D721Med (cell line): Measurements from ENCODE around the gene APOBEC3C.
"Not testable (repeated sequence)": the region's sequence is repeated elsewhere in the genome, so short reads cannot be mapped to it uniquely, and the experiment has no call there.

Experiments
- DNase-seq: peaks from one replicate; pipeline ENCODE4 v3.0.0; 2011; ENCODE audit warnings: low spot score; ENCODE audit not compliant: insufficient read length
- FAIRE-seq: peaks from 2 replicates; lab custom pipeline; 2011; peaks lifted over from hg19 to GRCh38; lab: Jason Lieb, UNC
- CTCF ChIP-seq: IDR thresholded peaks from 2 replicates; pipeline ENCODE4 v1.5.1; 2012; ENCODE audit warnings: mild to moderate bottlenecking, control low read depth; ENCODE audit not compliant: insufficient read depth; ENCODE audit errors: missing control alignments

Gene APOBEC3C

GRCh38 chr22:38973289-38974169, 40.5 kb upstream of the APOBEC3C start:
- FAIRE-seq = no peak
- DNase-seq = no peak
- TF ChIP-seq CTCF = peak; percentile 60

GRCh38 chr22:38974170-38974825, 39.8 kb upstream of the APOBEC3C start:
- FAIRE-seq (no peak), DNase-seq (no peak)
- TF ChIP-seq CTCF = no peak

GRCh38 chr22:38974826-38975175, 39.3 kb upstream of the APOBEC3C start:
- FAIRE-seq = no peak
- TF ChIP-seq CTCF = no peak
- no peak for DNase-seq

GRCh38 chr22:38977289-38977688, 36.8 kb upstream of the APOBEC3C start:
- not testable (repeated sequence) for DNase-seq, FAIRE-seq

GRCh38 chr22:38980587-38980986, 33.5 kb upstream of the APOBEC3C start:
- FAIRE-seq = not testable (repeated sequence)

GRCh38 chr22:38981005-38981991, 32.8 kb upstream of the APOBEC3C start:
- no peak for DNase-seq
- no peak for FAIRE-seq
- TF ChIP-seq CTCF = no peak

More at GRCh38 chr22:38980587-38980986, 33.5 kb upstream of the APOBEC3C start:
- not testable (repeated sequence) for DNase-seq

- TF ChIP-seq CTCF = no peak
- DNase-seq (no peak), FAIRE-seq (no peak)
These were observed 31.8 kb upstream of the APOBEC3C start, which contains the start of gene APOBEC3B for GRCh38 chr22:38981992-38982927. Gene APOBEC3B (plus strand): TSS chr22:38982347. CDS start chr22:38982454, 107 bp downstream.
